Brain microvascular endothelial cell (primary cell): ENCODE measurements around the gene AOC2.
"Not testable (repeated sequence)": the region's sequence is repeated elsewhere in the genome, so short reads cannot be mapped to it uniquely, and the experiment has no call there.

ENCODE experiments used
- DNase-seq: peaks from one replicate; pipeline ENCODE4 v3.0.0-alpha.2; 2020
- H3K27ac ChIP-seq: fragments of 250-450 bp; sonication (Bioruptor Pico); 2 replicates; pipeline ENCODE4 v1.5.1; 2020; ENCODE audit warnings: mild to moderate bottlenecking, moderate library complexity
- H3K27me3 ChIP-seq: fragments of 250-450 bp; sonication (Bioruptor Pico); replicated peaks from 2 replicates; pipeline ENCODE4 v1.5.1; 2020; ENCODE audit warnings: mild to moderate bottlenecking
- H3K36me3 ChIP-seq: fragments of 250-450 bp; sonication (Bioruptor Pico); replicated peaks from 2 replicates; pipeline ENCODE4 v1.5.1; 2020; ENCODE audit warnings: mild to moderate bottlenecking
- H3K4me3 ChIP-seq: 2 replicates; pipeline ENCODE4 v1.5.1; 2011; ENCODE audit warnings: low read depth, mild to moderate bottlenecking, control low read depth, low read length, moderate library complexity
- in situ Hi-C: cut with HindIII; loops from 2 replicates; pipeline ENCODE4 v1.10.0; 2017; ENCODE audit warnings: low sequenced_read_pairs, low pct_ligation_motif_present
- TF ChIP-seq, protein P1 (sequence below): IDR thresholded peaks from 2 replicates; pipeline ENCODE4 v1.5.1; 2011; ENCODE audit warnings: low read depth, mild to moderate bottlenecking, moderate library complexity, low read length, control low read depth, inconsistent platforms; ENCODE audit errors: missing control alignments

Gene AOC2

GRCh38 chr17:42866631-42867575 lies 22.5 kb downstream of the AOC2 start:
- Histone ChIP-seq H3K4me3 (no peak overlapping the region), H3K27ac (no peak overlapping the region), H3K36me3 (no peaks in the 10 kb centered on the region), H3K27me3 (no peaks in the 10 kb centered on the region)
- in situ Hi-C loops: no loop called here
- TF ChIP-seq, protein P1, sequence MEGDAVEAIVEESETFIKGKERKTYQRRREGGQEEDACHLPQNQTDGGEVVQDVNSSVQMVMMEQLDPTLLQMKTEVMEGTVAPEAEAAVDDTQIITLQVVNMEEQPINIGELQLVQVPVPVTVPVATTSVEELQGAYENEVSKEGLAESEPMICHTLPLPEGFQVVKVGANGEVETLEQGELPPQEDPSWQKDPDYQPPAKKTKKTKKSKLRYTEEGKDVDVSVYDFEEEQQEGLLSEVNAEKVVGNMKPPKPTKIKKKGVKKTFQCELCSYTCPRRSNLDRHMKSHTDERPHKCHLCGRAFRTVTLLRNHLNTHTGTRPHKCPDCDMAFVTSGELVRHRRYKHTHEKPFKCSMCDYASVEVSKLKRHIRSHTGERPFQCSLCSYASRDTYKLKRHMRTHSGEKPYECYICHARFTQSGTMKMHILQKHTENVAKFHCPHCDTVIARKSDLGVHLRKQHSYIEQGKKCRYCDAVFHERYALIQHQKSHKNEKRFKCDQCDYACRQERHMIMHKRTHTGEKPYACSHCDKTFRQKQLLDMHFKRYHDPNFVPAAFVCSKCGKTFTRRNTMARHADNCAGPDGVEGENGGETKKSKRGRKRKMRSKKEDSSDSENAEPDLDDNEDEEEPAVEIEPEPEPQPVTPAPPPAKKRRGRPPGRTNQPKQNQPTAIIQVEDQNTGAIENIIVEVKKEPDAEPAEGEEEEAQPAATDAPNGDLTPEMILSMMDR: no peak
- DNase-seq: no peak

DNA sequence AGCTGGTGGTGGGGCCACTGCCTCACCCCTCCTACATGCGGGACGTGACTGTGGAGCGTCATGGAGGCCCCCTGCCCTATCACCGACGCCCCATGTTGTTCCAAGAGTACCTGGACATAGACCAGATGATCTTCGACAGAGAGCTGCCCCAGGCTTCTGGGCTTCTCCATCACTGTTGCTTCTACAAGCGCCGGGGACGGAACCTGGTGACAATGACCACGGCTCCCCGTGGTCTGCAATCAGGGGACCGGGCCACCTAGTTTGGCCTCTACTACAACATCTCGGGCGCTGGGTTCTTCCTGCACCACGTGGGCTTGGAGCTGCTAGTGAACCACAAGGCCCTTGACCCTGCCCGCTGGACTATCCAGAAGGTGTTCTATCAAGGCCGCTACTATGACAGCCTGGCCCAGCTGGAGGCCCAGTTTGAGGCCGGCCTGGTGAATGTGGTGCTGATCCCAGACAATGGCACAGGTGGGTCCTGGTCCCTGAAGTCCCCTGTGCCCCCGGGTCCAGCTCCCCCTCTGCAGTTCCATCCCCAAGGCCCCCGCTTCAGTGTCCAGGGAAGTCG lies 23.4 kb downstream of the AOC2 start:
- in situ Hi-C loops, H3K4me3 ChIP-seq, H3K36me3 ChIP-seq, H3K27ac ChIP-seq, H3K27me3 ChIP-seq, DNase-seq: not testable (repeated sequence)

DNA sequence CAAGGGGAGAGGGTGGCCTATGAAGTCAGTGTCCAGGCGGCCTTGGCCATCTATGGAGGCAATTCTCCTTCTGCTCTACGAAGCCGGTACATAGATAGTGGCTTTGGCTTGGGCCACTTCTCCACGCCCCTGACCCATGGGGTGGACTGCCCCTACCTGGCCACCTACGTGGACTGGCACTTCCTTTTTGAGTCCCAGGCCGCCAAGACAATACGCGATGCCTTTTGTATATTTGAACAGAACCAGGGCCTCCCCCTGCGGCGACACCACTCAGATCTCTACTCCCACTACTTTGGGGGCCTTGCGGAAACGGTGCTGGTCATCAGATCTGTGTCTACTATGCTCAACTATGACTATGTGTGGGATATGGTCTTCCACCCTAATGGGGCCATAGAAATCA lies 24.0 kb downstream of the AOC2 start:
- TF ChIP-seq, protein P1: no peak
- Histone ChIP-seq H3K36me3 (no peaks in the 10 kb centered on the region), H3K4me3 (no peak overlapping the region), H3K27ac (no peak overlapping the region), H3K27me3 (no peaks in the 10 kb centered on the region)
- DNase-seq: no peak
- in situ Hi-C loops: no loop called here

DNA sequence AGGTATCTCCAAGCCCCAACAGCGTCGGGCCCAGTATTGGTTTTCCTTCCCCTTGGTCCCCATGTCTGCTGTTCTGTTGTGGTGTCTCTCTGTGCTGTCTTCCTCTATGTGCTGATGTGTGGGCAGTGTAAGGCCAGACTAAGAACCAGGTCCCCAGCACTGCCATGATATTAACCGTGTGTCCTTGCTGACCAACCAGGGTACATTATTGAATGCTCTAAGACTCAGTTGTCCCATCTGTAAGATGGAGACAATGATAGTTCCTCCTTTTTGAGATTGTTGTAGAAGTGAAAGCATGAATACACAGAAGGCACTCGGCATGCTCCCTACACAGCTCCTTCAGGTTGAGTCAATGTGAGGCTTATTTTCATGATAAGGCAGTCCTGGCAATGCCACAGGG lies 27.3 kb downstream of the AOC2 start:
- DNase-seq: no peak
- H3K27ac ChIP-seq: no peak overlapping the region
- peaks cover 2% of the 10 kb centered on the region for H3K27me3 ChIP-seq
- in situ Hi-C loops: no loop called here
- H3K4me3 ChIP-seq: no peak overlapping the region
- TF ChIP-seq, protein P1: no peak
- no peaks in the 10 kb centered on the region for H3K36me3 ChIP-seq

- TF ChIP-seq, protein P1: no peak
- Histone ChIP-seq H3K27ac (no peak overlapping the region), H3K36me3 (no peaks in the 10 kb centered on the region), H3K4me3 (no peak overlapping the region), H3K27me3 (peaks cover 3% of the 10 kb centered on the region)
- in situ Hi-C loops: no loop called here
- no peak for DNase-seq
These were observed 28.0 kb downstream of the AOC2 start for GRCh38 chr17:42872251-42872965.

GRCh38 chr17:42873315-42873714 lies 28.9 kb downstream of the AOC2 start:
- Histone ChIP-seq H3K27ac (no peak overlapping the region), H3K4me3 (no peak overlapping the region), H3K36me3 (no peaks in the 10 kb centered on the region), H3K27me3 (peaks cover 6% of the 10 kb centered on the region)
- in situ Hi-C loops: no loop called here
- TF ChIP-seq, protein P1: peak; percentile 11
- DNase-seq: no peak

- H3K27ac ChIP-seq, in situ Hi-C loops, H3K4me3 ChIP-seq, DNase-seq, H3K36me3 ChIP-seq: not testable (repeated sequence)
- H3K27me3 ChIP-seq: peaks cover 11% of the 10 kb centered on the region
These were observed 29.7 kb downstream of the AOC2 start for GRCh38 chr17:42873932-42874695.
